HG03060 (cell line): ENCODE measurements around the gene NNT.
"Not testable (repeated sequence)": the region's sequence is repeated elsewhere in the genome, so short reads cannot be mapped to it uniquely, and the experiment has no call there.

Experiments used
- ATAC-seq: cut with Tn5 transposase; IDR thresholded peaks from one replicate; pipeline ENCODE4 v1.9.1; 2021; ENCODE audit warnings: low read depth, moderate number of reproducible peaks; ENCODE audit not compliant: unreplicated experiment

NNT gene

GRCh38 chr5:43602461-43603343 is at the start of gene NNT:
TSS of gene NNT (plus strand) at chr5:43603180. CDS start at chr5:43609196, 6,016 bp downstream.
- ATAC-seq: peak; percentile 48

- no peak for ATAC-seq
These were observed 49.6 kb upstream of the NNT start for GRCh38 chr5:43553381-43553780.

GRCh38 chr5:43554497-43554896 is 48.5 kb upstream of the NNT start:
- ATAC-seq: no peak

- peak; percentile 10 for ATAC-seq
These were observed 46.9 kb upstream of the NNT start for GRCh38 chr5:43555895-43556606.

GRCh38 chr5:43556607-43556856 is 46.4 kb upstream of the NNT start:
- peak; percentile 74 for ATAC-seq

GRCh38 chr5:43556857-43557542 is 46.0 kb upstream of the NNT start, which contains the start of gene PAIP1:
TSS of gene PAIP1 (minus strand) at chr5:43557077. CDS start at chr5:43556846, 231 bp downstream.
- peak; percentile 23 for ATAC-seq

GRCh38 chr5:43560128-43560527 is 42.9 kb upstream of the NNT start:
- no peak for ATAC-seq

GRCh38 chr5:43561356-43561755 is 41.6 kb upstream of the NNT start:
- ATAC-seq: no peak

GRCh38 chr5:43563321-43563720 is 39.7 kb upstream of the NNT start:
- no peak for ATAC-seq

GRCh38 chr5:43564289-43564850 is 38.6 kb upstream of the NNT start:
- ATAC-seq: no peak

GRCh38 chr5:43565043-43565442 is 37.9 kb upstream of the NNT start:
- ATAC-seq: no peak

- ATAC-seq: no peak
These were observed 35.0 kb upstream of the NNT start for GRCh38 chr5:43567967-43568366.

GRCh38 chr5:43569236-43569746 is 33.7 kb upstream of the NNT start:
- no peak for ATAC-seq

- ATAC-seq: no peak
These were observed 32.4 kb upstream of the NNT start for GRCh38 chr5:43570450-43571158.

- no peak for ATAC-seq
These were observed 31.7 kb upstream of the NNT start for GRCh38 chr5:43571237-43571636.

GRCh38 chr5:43572357-43572756 is 30.6 kb upstream of the NNT start:
- no peak for ATAC-seq

- no peak for ATAC-seq
These were observed 29.9 kb upstream of the NNT start for GRCh38 chr5:43573058-43573457.

- not testable (repeated sequence) for ATAC-seq
These were observed 22.4 kb upstream of the NNT start for GRCh38 chr5:43580402-43581210.

- no peak for ATAC-seq
These were observed 21.6 kb upstream of the NNT start for GRCh38 chr5:43581398-43581797.
